Measurements from ENCODE around the gene GFOD1.

DNA sequence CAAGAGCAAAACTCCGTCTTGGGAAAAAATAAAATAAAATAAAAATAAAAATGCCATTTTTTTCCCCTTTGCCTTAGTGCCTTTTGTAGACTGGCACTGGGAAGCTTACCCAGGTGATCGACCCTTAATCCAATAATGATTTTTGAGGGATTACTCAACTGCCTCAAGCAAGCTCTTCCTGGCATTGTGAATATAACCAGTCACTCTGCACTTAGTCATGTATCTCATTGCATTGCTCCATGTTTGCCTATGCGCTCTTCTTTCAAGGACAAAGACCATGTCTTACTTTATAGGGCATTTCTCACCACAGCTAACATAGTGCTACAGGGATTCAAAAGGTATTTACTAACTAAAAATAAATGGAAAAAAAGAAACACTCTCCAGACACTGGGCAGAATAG is 13.0 kb downstream of the GFOD1 start:
- TF ChIP-seq FOXM1 (IDR thresholded peaks at IDR 0.05; ENCODE audit: low read depth) (no peak), CHD2 (IDR thresholded peaks at IDR 0.05; ENCODE audit: low read length, partially characterized antibody) (no peak), YY1 (IDR thresholded peaks at IDR 0.05; ENCODE audit: low read depth) (no peak)
- TF ChIP-seq, protein P1, sequence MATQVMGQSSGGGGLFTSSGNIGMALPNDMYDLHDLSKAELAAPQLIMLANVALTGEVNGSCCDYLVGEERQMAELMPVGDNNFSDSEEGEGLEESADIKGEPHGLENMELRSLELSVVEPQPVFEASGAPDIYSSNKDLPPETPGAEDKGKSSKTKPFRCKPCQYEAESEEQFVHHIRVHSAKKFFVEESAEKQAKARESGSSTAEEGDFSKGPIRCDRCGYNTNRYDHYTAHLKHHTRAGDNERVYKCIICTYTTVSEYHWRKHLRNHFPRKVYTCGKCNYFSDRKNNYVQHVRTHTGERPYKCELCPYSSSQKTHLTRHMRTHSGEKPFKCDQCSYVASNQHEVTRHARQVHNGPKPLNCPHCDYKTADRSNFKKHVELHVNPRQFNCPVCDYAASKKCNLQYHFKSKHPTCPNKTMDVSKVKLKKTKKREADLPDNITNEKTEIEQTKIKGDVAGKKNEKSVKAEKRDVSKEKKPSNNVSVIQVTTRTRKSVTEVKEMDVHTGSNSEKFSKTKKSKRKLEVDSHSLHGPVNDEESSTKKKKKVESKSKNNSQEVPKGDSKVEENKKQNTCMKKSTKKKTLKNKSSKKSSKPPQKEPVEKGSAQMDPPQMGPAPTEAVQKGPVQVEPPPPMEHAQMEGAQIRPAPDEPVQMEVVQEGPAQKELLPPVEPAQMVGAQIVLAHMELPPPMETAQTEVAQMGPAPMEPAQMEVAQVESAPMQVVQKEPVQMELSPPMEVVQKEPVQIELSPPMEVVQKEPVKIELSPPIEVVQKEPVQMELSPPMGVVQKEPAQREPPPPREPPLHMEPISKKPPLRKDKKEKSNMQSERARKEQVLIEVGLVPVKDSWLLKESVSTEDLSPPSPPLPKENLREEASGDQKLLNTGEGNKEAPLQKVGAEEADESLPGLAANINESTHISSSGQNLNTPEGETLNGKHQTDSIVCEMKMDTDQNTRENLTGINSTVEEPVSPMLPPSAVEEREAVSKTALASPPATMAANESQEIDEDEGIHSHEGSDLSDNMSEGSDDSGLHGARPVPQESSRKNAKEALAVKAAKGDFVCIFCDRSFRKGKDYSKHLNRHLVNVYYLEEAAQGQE (IDR thresholded peaks at IDR 0.05; ENCODE audit: low read depth, low read length): no peak
